Measurements from ENCODE around the gene ATP6V1E1.

GRCh38 chr22:17655289-17655688 is 26.7 kb upstream of the ATP6V1E1 start:
- TF ChIP-seq ATF3 (CRISPR knock-in tag; conservative IDR thresholded peaks at IDR 0.05), result no peak
- no peak for TF ChIP-seq MAX (CRISPR knock-in tag; IDR thresholded peaks at IDR 0.05)
- no peak for TF ChIP-seq KAT7 (CRISPR knock-in tag; IDR thresholded peaks at IDR 0.05; ENCODE audit: borderline replicate concordance)
- no peak for TF ChIP-seq JUN (CRISPR knock-in tag; IDR thresholded peaks at IDR 0.05)
- TF ChIP-seq CTCF (IDR thresholded peaks at IDR 0.05), result no peak
- TF ChIP-seq ZNF121 (CRISPR knock-in tag; IDR thresholded peaks at IDR 0.05), result no peak
- no peak for TF ChIP-seq ZNF232 (CRISPR knock-in tag; IDR thresholded peaks at IDR 0.05)
- TF ChIP-seq PREB (CRISPR knock-in tag; IDR thresholded peaks at IDR 0.05; ENCODE audit: borderline replicate concordance), result no peak
- TF ChIP-seq ERG (CRISPR knock-in tag; IDR thresholded peaks at IDR 0.05), result no peak
- no peak for TF ChIP-seq RELA (CRISPR knock-in tag; IDR thresholded peaks at IDR 0.05; ENCODE audit: borderline replicate concordance)
- no peak for TF ChIP-seq JAZF1 (CRISPR knock-in tag; IDR thresholded peaks at IDR 0.05)
